ENCODE measurements around the gene MICAL3. TPM values are rescaled to one million over a fixed set of nuclear protein-coding genes. Genes with fewer than 3 reads are reported as not detected.

The MICAL3 gene
- total RNA-seq, 1 donor from 2014 or later = 33.6 TPM

- no peaks in the 10 kb centered on the region for H3K79me2 ChIP-seq (ENCODE audit: low read depth)
- H3K27me3 ChIP-seq = no peaks in the 10 kb centered on the region
- Mint-ChIP-seq H3K4me3 (no peak overlapping the region), H3K27me3 (ENCODE audit: insufficient read depth, low read depth) (peaks cover 2% of the 10 kb centered on the region), H3K36me3 (no peaks in the 10 kb centered on the region), H3K27ac (peak overlapping the region; percentile 59), H3K4me1 (peaks cover 2% of the 10 kb centered on the region), H3K9me3 (no peaks in the 10 kb centered on the region)
- H3F3A ChIP-seq (ENCODE audit: low read depth) = peaks cover 4% of the 10 kb centered on the region
- H3K4me2 ChIP-seq = no peak overlapping the region
- TF ChIP-seq EZH2 (IDR thresholded peaks at IDR 0.05) = no peak
- no peak for TF ChIP-seq EZH2phosphoT487 (IDR thresholded peaks at IDR 0.05)
- TF ChIP-seq CTCF (IDR thresholded peaks at IDR 0.05) = no peak
- no peak overlapping the region for H3K4me3 ChIP-seq
- no peaks in the 10 kb centered on the region for H3K36me3 ChIP-seq
- no peaks in the 10 kb centered on the region for H4K20me1 ChIP-seq (ENCODE audit: low read depth)
- DNase-seq (ENCODE audit: low spot score) = no peak
- H3K9me3 ChIP-seq (ENCODE audit: low read depth) = no peaks in the 10 kb centered on the region
- no peak overlapping the region for H3K27ac ChIP-seq
- no peak overlapping the region for H2AFZ ChIP-seq (replicated peaks)
- H3K4me1 ChIP-seq = no peaks in the 10 kb centered on the region
- no peak overlapping the region for H3K9ac ChIP-seq
Measured at GRCh38 chr22:17751596-17751995, 272.8 kb downstream of the MICAL3 start.

GRCh38 chr22:17749605-17750395 lies 274.6 kb downstream of the MICAL3 start:
- Histone ChIP-seq H3K27me3 (no peaks in the 10 kb centered on the region), H3K27ac (no peak overlapping the region), H3K9ac (no peak overlapping the region), H3K79me2 (ENCODE audit: low read depth) (no peaks in the 10 kb centered on the region), H4K20me1 (ENCODE audit: low read depth) (no peaks in the 10 kb centered on the region), H3F3A (ENCODE audit: low read depth) (peaks cover 4% of the 10 kb centered on the region), H2AFZ (replicated peaks) (no peak overlapping the region), H3K4me2 (no peak overlapping the region), H3K36me3 (no peaks in the 10 kb centered on the region), H3K4me3 (no peak overlapping the region), H3K9me3 (ENCODE audit: low read depth) (no peaks in the 10 kb centered on the region), H3K4me1 (no peaks in the 10 kb centered on the region)
- TF ChIP-seq EZH2 (IDR thresholded peaks at IDR 0.05) = no peak
- no peak for TF ChIP-seq EZH2phosphoT487 (IDR thresholded peaks at IDR 0.05)
- no peak for TF ChIP-seq CTCF (IDR thresholded peaks at IDR 0.05)
- Mint-ChIP-seq H3K36me3 (no peaks in the 10 kb centered on the region), H3K27ac (no peak overlapping the region), H3K4me1 (peaks cover 2% of the 10 kb centered on the region), H3K27me3 (ENCODE audit: insufficient read depth, low read depth) (peaks cover 2% of the 10 kb centered on the region), H3K9me3 (no peaks in the 10 kb centered on the region), H3K4me3 (no peak overlapping the region)
- DNase-seq (ENCODE audit: low spot score) = peak; percentile 46

- Histone ChIP-seq H3K9ac (no peak overlapping the region), H3K79me2 (ENCODE audit: low read depth) (no peaks in the 10 kb centered on the region), H3K4me2 (no peak overlapping the region), H3F3A (ENCODE audit: low read depth) (peaks cover 10% of the 10 kb centered on the region), H3K9me3 (ENCODE audit: low read depth) (no peaks in the 10 kb centered on the region), H3K36me3 (no peaks in the 10 kb centered on the region), H3K4me1 (peaks cover 9% of the 10 kb centered on the region), H4K20me1 (ENCODE audit: low read depth) (peaks cover 3% of the 10 kb centered on the region), H3K27ac (no peak overlapping the region), H3K4me3 (no peak overlapping the region), H2AFZ (replicated peaks) (no peak overlapping the region), H3K27me3 (no peaks in the 10 kb centered on the region)
- Mint-ChIP-seq H3K27me3 (ENCODE audit: insufficient read depth, low read depth) (peaks cover 2% of the 10 kb centered on the region), H3K9me3 (no peaks in the 10 kb centered on the region), H3K4me1 (peaks cover 2% of the 10 kb centered on the region), H3K4me3 (no peak overlapping the region), H3K27ac (no peak overlapping the region), H3K36me3 (no peaks in the 10 kb centered on the region)
- DNase-seq (ENCODE audit: low spot score) = peak; percentile 71
- TF ChIP-seq CTCF (IDR thresholded peaks at IDR 0.05) = peak; percentile 57
- TF ChIP-seq EZH2phosphoT487 (IDR thresholded peaks at IDR 0.05) = no peak
Measured at GRCh38 chr22:17748555-17749353, 275.6 kb downstream of the MICAL3 start.

Data from neural progenitor cell (in vitro differentiated cells).